ENCODE results near the gene APBA2.

Gene APBA2

DNA sequence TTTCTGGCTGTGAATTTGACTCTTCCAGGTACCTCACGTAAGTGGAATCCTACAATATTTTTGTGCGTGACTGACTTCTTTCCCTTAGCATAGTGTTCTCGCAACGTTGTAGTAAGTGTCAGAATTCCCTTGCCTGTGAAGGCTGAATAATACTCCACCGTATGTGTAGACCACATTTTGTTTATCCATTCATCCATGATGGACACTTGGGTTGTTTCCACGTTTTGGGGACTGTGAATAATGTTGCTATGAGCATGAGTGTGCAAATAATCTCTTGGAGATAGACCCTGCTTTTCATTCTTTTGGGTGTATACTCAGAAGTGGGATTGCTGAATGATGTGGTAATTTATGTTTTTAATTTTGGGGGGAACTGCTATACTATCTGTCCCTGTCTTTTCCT, 82.2 kb downstream of the APBA2 start:
- no peak for DNase-seq
- H3K27me3 ChIP-seq (ENCODE audit: insufficient read depth, low read length, poor library complexity), result peaks cover 4% of the 10 kb centered on the region
- H3K4me1 ChIP-seq (ENCODE audit: insufficient read depth, low read length), result no peaks in the 10 kb centered on the region
- no peaks in the 10 kb centered on the region for H3K9me3 ChIP-seq (ENCODE audit: insufficient read depth, low read length, severe bottlenecking)
- no peaks in the 10 kb centered on the region for H3K36me3 ChIP-seq (ENCODE audit: insufficient read depth, low read length)
- H3K4me3 ChIP-seq (ENCODE audit: low read depth in 1 of 2, low read length in 2 of 2), result no peak overlapping the region
- H3K4me2 ChIP-seq (ENCODE audit: insufficient read depth, low read length), result no peak overlapping the region
- H3K79me2 ChIP-seq (ENCODE audit: insufficient read depth, low read length), result no peaks in the 10 kb centered on the region
- no peak for TF ChIP-seq EZH2 (IDR thresholded peaks at IDR 0.05; ENCODE audit: borderline replicate concordance, low read depth, low read length, severe bottlenecking)
- TF ChIP-seq, protein P1, sequence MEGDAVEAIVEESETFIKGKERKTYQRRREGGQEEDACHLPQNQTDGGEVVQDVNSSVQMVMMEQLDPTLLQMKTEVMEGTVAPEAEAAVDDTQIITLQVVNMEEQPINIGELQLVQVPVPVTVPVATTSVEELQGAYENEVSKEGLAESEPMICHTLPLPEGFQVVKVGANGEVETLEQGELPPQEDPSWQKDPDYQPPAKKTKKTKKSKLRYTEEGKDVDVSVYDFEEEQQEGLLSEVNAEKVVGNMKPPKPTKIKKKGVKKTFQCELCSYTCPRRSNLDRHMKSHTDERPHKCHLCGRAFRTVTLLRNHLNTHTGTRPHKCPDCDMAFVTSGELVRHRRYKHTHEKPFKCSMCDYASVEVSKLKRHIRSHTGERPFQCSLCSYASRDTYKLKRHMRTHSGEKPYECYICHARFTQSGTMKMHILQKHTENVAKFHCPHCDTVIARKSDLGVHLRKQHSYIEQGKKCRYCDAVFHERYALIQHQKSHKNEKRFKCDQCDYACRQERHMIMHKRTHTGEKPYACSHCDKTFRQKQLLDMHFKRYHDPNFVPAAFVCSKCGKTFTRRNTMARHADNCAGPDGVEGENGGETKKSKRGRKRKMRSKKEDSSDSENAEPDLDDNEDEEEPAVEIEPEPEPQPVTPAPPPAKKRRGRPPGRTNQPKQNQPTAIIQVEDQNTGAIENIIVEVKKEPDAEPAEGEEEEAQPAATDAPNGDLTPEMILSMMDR (IDR thresholded peaks at IDR 0.05; ENCODE audit: borderline replicate concordance, extremely low read depth, low read length, poor library complexity, severe bottlenecking), result no peak
- H3K9ac ChIP-seq (ENCODE audit: low read depth, low read length), result no peak overlapping the region
- ATAC-seq (ENCODE audit: insufficient read depth, low read depth), result no peak
- H4K20me1 ChIP-seq (ENCODE audit: insufficient read depth, low read length), result no peaks in the 10 kb centered on the region; the same call in 1 of the 2 replicates
- no peak overlapping the region for H3K27ac ChIP-seq (ENCODE audit: low read length)
- no peak overlapping the region for H2AFZ ChIP-seq (ENCODE audit: low read depth, low read length)

DNA sequence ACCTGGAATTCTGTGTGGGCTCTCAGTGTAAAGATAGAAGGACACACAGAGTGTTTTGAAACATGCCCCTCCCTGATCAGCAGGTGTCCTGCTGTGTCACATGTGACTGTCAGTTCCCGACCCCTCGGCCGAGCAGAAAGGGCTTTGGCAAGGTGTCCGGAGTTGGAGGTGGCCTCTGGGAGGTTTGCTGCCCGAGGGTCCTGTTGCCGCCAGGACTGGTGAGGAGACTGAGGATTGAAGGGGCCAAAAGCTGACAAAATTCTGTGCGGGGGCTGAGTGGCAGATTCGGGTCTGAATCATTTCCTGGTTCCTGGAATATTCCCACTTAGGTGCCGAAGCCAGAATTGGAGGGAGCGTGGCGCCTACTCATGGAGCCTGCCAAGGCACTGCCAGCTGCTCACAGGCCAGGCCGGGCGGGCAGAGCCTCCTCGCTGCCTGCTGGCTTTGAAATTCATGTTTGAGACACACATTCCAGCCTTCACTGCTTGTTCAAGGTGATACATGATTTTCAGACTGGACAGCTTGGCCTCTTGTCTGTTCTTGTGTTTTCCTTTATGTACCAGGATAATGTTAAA, 83.8 kb downstream of the APBA2 start:
- no peaks in the 10 kb centered on the region for H3K4me1 ChIP-seq (ENCODE audit: insufficient read depth, low read length)
- no peak overlapping the region for H3K9ac ChIP-seq (ENCODE audit: low read depth, low read length)
- H4K20me1 ChIP-seq (ENCODE audit: insufficient read depth, low read length), result no peaks in the 10 kb centered on the region; the same call in 1 of the 2 replicates
- no peak overlapping the region for H3K4me2 ChIP-seq (ENCODE audit: insufficient read depth, low read length)
- H3K27me3 ChIP-seq (ENCODE audit: insufficient read depth, low read length, poor library complexity), result peaks cover 4% of the 10 kb centered on the region
- TF ChIP-seq, protein P1 (IDR thresholded peaks at IDR 0.05; ENCODE audit: borderline replicate concordance, extremely low read depth, low read length, poor library complexity, severe bottlenecking), result no peak
- no peak for TF ChIP-seq EZH2 (IDR thresholded peaks at IDR 0.05; ENCODE audit: borderline replicate concordance, low read depth, low read length, severe bottlenecking)
- no peak for DNase-seq
- no peak overlapping the region for H3K4me3 ChIP-seq (ENCODE audit: low read depth in 1 of 2, low read length in 2 of 2)
- H3K36me3 ChIP-seq (ENCODE audit: insufficient read depth, low read length), result no peaks in the 10 kb centered on the region
- H3K9me3 ChIP-seq (ENCODE audit: insufficient read depth, low read length, severe bottlenecking), result no peaks in the 10 kb centered on the region
- no peaks in the 10 kb centered on the region for H3K79me2 ChIP-seq (ENCODE audit: insufficient read depth, low read length)
- no peak for ATAC-seq (ENCODE audit: insufficient read depth, low read depth)
- no peak overlapping the region for H3K27ac ChIP-seq (ENCODE audit: low read length)
- H2AFZ ChIP-seq (ENCODE audit: low read depth, low read length), result no peak overlapping the region

DNA sequence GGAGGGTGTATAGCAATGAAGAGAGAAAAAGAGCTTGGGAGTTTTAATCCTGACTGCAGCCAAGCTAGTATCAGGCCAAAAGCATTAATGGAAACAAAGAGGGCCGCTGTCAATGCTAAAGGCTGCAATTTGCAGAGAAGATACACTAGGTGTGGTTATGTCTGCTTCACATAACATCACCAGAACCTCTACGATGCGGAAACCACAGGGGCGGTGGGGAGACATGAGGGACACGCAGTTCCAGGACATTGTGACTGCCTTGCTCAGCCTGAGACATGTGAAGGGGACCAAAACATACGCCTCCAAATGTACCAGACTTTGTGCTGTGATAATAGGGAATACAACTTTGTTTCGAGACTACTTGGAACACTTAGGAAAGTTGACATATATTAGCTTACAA, 88.4 kb downstream of the APBA2 start:
- H3K4me1 ChIP-seq (ENCODE audit: insufficient read depth, low read length), result no peaks in the 10 kb centered on the region
- no peaks in the 10 kb centered on the region; the same call in 1 of the 2 replicates for H4K20me1 ChIP-seq (ENCODE audit: insufficient read depth, low read length)
- ATAC-seq (ENCODE audit: insufficient read depth, low read depth) (no peak), DNase-seq (no peak)
- peaks cover 4% of the 10 kb centered on the region for H3K27me3 ChIP-seq (ENCODE audit: insufficient read depth, low read length, poor library complexity)
- H3K9me3 ChIP-seq (ENCODE audit: insufficient read depth, low read length, severe bottlenecking), result no peaks in the 10 kb centered on the region
- H3K9ac ChIP-seq (ENCODE audit: low read depth, low read length), result no peak overlapping the region
- H3K4me3 ChIP-seq (ENCODE audit: low read depth in 1 of 2, low read length in 2 of 2), result no peak overlapping the region
- no peaks in the 10 kb centered on the region for H3K36me3 ChIP-seq (ENCODE audit: insufficient read depth, low read length)
- H3K27ac ChIP-seq (ENCODE audit: low read length), result no peak overlapping the region
- H2AFZ ChIP-seq (ENCODE audit: low read depth, low read length), result no peak overlapping the region
- no peak overlapping the region for H3K4me2 ChIP-seq (ENCODE audit: insufficient read depth, low read length)
- TF ChIP-seq EZH2 (IDR thresholded peaks at IDR 0.05; ENCODE audit: borderline replicate concordance, low read depth, low read length, severe bottlenecking), result no peak
- TF ChIP-seq, protein P1 (IDR thresholded peaks at IDR 0.05; ENCODE audit: borderline replicate concordance, extremely low read depth, low read length, poor library complexity, severe bottlenecking), result no peak
- H3K79me2 ChIP-seq (ENCODE audit: insufficient read depth, low read length), result no peaks in the 10 kb centered on the region

Measured in DND-41 (cell line).